HTR-8/SVneo (cell line): ENCODE measurements around the gene CREB5.

Source experiments
- DNase-seq: peaks from one replicate; pipeline ENCODE4 v3.0.0; 2011; ENCODE audit warnings: low spot score, mixed read lengths; ENCODE audit not compliant: insufficient read length
- FAIRE-seq: peaks from 2 replicates; lab custom pipeline; 2011; peaks lifted over from hg19 to GRCh38; lab: Jason Lieb, UNC

CREB5 gene

DNA sequence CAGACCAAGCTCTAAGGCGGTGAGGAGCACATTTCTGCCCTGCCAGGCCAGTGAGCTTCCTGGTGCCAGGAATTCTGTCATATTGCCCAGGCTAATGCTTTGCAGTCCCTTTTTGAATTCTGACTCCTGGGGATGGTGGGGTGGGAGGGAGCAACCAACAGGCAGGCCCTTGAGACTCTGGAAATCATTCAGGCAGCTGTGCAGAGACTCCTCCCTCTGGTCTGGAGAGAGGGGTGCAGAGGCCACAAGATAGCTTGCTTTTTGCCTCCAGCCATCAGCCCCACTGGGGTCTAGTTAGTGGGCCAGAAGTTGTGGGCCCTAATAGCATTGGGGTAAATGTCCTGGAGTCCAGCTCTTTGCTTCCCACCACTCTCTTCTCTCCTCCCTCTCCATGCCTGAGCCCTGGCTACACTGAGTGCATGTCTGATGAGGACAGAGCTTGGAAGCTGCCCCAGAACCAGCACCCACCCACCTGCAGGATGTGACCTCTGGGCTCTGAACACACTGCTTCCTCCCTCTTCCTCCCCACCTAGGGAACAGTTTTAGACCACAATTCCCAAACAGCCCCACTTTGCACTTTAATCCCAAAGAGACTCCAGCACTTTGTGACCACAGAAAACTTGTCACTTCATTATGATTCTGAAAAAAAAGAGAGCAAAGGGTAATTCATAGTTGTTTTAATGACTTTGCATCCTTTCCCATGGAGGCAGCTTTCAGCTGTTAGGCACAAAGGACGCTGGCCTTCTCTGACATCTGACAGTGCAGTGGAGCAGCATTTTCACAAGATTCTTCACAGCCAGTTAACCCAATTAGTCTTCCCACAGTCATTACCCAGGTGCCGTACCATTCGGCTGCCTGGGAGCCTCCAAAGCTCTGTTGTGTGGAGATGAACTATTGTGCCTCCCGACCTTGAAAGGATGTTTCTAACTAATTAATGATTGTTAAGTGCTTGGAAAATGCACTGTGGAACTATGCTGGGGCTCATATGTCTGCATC is 283.3 kb downstream of the CREB5 start:
- DNase-seq, result no peak
- FAIRE-seq, result no peak

- FAIRE-seq (no peak), DNase-seq (no peak)
Observed at GRCh38 chr7:28697913-28698563, 285.7 kb downstream of the CREB5 start.

DNA sequence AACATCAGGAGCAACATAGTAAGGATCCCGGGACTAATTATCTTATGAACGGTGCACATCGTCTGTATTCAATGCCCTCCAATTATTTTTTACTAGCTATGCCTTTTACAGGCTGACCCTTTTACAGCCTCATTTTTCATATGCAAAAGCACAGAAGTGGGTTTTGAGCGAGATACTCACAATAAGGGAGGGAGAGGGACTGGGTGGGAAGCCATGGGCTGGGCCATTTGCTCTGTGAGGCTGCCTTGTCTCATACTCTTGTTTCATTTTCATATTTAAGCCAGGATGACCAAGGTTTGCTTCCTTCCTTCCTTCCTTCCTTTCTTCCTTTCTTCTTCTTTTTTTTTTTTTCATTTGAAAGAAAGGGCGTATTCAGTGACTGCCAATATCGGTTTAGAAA is 286.5 kb downstream of the CREB5 start:
- DNase-seq, result no peak
- FAIRE-seq, result no peak

- FAIRE-seq, result no peak
- DNase-seq, result no peak
Observed at GRCh38 chr7:28700096-28700495, 287.8 kb downstream of the CREB5 start.

DNA sequence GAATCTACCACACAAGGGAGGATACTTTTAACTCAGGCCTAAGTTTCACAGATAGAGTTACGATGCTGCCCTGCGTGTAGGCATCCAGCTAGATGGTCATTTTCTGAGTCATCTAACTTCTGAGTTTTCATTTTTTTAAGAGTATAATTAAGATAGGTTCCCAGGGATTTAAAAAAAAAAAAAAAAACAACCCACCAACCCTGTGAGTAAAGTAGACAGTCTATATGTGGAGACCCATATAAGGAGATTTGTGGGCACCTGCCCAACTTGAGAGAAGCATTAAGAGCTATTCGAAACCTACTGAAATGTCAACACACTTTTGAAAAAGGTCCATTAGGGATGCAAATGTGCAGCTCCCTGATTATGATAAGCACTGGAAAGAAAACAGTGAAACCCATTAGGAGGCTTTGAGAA is 288.5 kb downstream of the CREB5 start:
- FAIRE-seq (no peak), DNase-seq (no peak)

- no peak for FAIRE-seq
- no peak for DNase-seq
Observed at GRCh38 chr7:28701731-28702130, 289.4 kb downstream of the CREB5 start.

DNA sequence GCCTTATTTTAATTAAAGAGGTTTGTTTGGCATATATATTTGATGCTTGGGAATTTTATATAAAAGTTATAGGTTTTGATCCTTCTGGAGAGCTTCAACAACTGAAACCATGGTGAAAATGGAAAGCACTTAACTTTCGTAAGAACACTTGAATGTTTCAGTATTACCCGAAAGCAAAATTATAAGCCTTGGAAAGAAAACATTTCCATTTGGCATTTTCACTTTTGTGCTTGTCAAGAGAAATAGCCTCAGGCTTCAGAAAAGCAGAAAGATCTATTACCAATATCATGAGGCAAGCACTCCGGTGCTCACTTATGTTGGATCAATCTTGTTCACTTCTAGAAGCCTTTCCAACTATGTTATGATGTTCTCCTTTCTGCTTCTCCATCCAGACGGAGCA is 289.9 kb downstream of the CREB5 start:
- FAIRE-seq, result no peak
- DNase-seq, result no peak

GRCh38 chr7:28703037-28703765 is 290.9 kb downstream of the CREB5 start:
- DNase-seq, result no peak
- no peak for FAIRE-seq

GRCh38 chr7:28704706-28705105 is 292.4 kb downstream of the CREB5 start:
- DNase-seq, result no peak
- no peak for FAIRE-seq

- FAIRE-seq (no peak), DNase-seq (no peak)
Observed at GRCh38 chr7:28705350-28705749, 293.0 kb downstream of the CREB5 start.

- DNase-seq, result no peak
- no peak for FAIRE-seq
Observed at GRCh38 chr7:28706584-28706983, 294.3 kb downstream of the CREB5 start.

- DNase-seq (no peak), FAIRE-seq (no peak)
Observed at GRCh38 chr7:28707291-28707690, 295.0 kb downstream of the CREB5 start.

DNA sequence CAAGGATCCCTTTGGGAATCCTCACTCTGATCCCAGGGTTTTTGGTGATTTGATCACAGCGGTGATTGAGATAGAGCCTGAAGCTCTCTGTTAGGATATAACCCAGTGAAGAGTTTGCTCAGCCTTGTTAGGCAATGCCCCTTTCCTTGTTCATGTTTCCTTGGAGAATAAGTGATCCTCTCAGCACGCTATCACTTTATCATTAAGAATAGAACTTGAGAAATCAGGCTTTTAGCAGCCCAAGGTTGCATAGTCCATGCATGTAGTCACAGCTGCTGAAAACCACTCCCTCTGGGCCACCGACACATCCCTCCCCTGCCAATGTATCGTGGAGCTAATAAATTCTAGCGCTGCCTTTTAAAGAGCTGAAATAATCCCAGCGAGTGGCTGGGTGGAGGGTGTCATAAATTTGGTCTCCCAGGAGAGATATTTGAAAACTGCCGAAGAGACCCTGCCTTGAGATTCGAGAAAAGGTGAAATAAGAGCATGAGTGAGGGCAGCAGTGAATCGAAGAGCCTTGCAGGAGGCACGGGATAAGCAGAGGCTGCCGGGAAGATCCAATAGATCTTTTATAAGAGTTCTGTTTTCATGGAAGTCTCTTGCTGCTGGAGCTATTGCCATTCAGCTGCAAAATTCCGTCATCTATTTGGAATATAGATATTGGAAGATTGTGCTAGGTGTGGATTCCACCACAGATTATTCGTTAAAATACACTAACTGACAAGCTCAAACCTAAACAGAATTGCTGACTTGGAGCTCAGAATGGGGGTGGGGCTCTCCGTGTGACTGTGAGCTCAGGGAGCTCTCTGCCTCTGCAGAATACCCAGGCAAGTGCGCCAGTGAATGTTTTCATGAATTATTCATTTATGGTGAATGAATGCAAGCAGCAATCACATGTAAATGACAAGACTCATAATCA is 296.0 kb downstream of the CREB5 start:
- DNase-seq, result no peak
- FAIRE-seq, result no peak

- DNase-seq (no peak), FAIRE-seq (no peak)
Observed at GRCh38 chr7:28709748-28710147, 297.4 kb downstream of the CREB5 start.

DNA sequence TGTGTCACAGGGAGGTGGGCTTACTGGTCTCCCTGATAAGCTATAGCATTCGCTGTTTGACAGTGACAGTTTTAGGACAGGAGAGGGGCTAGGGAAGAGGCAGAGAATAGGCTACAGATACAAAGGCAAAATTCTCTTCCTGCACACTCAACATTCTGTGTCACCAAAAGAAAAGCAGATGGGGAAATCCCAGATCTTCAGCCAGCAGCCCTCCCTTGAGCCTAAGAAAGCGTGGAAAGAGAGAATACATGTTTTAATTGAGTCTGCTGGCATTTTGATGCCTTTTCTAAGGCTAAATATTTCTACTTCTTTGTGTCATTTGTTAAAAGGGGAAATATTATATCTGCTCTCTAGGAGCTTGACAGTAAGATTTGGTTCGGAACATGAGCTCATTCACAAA is 298.8 kb downstream of the CREB5 start:
- FAIRE-seq, result no peak

DNA sequence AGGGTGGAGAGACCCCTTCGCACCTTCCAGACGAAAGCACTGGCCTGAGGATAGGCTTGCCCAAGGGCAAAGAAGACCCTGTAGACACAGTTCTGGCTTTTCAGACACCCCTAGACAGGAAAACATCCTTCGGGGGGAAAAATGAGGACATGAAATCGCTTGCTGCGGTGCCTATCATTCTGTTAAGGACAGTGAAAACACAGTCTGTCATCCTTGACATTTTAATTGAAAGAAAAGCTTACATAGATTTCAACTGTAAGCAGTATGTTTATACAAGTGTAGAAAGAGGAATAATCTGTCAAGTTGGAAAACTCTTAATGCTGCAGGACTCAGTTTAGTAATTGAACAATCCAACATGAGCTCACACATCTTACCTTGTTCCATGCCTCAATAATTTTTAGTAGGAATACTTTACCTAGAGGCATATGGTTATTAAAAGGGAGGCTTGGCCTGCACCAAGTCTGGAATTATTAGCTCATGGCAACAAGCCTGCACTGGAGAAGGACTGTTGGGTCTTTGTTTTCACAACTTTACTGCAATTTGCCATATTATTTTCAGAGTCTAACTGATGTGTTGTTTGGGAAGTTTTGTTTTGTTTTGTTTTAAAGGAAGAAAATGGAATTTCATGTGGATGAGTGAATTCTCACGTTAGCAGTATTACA is 302.3 kb downstream of the CREB5 start:
- no peak for FAIRE-seq

More for the DNA sequence above, 298.8 kb downstream of the CREB5 start:
- no peak for DNase-seq

DNA sequence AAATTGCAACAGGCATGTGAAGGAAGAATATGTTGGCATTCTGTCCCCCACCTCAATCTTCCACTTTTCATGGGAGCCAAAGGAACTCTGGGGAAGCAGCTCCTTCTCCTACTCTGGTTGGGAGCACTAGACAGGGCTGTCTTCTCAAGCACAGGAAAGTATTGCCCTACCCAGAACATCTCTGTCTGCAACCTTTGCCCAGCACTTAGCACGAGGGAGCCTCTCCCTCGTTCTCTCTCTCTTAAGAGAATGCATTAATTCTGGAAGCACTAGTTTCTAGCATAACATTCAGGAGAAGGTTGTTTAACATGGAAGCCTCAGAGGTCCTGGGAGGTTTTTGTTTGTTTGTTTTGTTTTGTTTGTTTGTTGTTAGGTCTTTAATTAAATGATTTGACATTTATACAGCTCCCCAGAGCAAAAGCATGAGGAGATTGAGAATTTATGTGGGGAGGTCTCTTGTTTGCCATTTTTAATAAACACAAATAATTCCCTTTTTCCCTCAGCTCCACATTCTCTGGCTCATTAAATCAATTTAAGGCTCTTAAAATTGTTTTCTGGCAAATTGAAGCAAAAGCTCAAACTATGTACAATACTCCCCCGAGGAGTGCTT is 305.2 kb downstream of the CREB5 start:
- no peak for FAIRE-seq
- DNase-seq, result no peak

More for the DNA sequence above, 302.3 kb downstream of the CREB5 start:
- DNase-seq, result no peak

DNA sequence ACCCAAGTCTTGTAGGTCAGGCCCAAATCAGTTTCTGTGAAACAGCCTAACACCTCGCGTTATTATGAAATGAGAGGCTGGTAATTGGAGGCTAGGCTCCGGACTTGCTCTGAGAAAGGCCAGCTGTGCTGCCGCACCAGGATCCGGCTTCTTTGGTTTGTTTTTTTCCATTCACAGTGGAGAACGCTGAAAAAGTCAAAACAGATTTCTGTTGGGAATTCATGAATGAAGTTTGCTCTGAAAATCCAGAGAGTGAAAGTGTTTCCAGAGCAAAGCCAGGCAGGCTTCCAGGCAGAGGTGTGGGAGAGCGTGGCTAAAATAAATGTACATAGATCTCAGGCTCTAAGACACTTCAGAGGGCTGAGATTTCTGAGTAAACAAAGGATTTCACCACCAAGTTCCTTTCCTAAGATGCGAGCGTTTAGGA is 305.8 kb downstream of the CREB5 start:
- DNase-seq (no peak), FAIRE-seq (no peak)

DNA sequence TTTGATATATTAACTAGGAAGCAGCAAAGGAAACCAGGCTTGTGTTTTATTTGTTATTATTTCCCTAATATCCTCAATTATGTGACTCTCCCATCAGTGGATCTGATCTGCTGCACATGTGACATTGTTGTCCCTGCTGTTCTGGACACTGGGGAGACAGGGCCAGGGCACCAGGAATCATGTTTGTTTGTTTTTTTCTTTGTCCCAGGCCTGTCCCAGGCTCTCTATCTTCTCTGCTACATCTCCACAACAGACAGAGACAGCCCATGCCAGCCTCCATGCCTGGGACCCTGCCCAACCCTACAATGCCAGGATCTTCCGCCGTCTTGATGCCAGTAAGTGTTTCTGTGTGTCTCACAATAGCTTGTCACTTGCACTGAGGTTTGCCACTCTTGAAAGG is 306.2 kb downstream of the CREB5 start:
- no peak for FAIRE-seq
- DNase-seq, result no peak
